ENCODE results near the gene HECTD4. TPM values are rescaled to one million over a fixed set of nuclear protein-coding genes. Genes with fewer than 3 reads are reported as not detected.

Gene HECTD4
- total RNA-seq, 1 donor from 2014 or later: 113 TPM

- no peak for DNase-seq
Observed at GRCh38 chr12:112175361-112176155, 206.7 kb downstream of the HECTD4 start.

- no peak for DNase-seq
Observed at GRCh38 chr12:112172556-112173324, 209.5 kb downstream of the HECTD4 start.

GRCh38 chr12:112170971-112171596 is 211.1 kb downstream of the HECTD4 start:
- DNase-seq: no peak

GRCh38 chr12:112170376-112170775 is 211.9 kb downstream of the HECTD4 start:
- DNase-seq: no peak

- DNase-seq: no peak
Observed at GRCh38 chr12:112169966-112170365, 212.3 kb downstream of the HECTD4 start.

GRCh38 chr12:112169161-112169872 is 212.9 kb downstream of the HECTD4 start:
- DNase-seq: no peak

GRCh38 chr12:112168561-112168971 is 213.7 kb downstream of the HECTD4 start:
- DNase-seq: no peak

GRCh38 chr12:112167718-112168525 is 214.3 kb downstream of the HECTD4 start:
- DNase-seq: no peak

- no peak for DNase-seq
Observed at GRCh38 chr12:112167031-112167461, 215.2 kb downstream of the HECTD4 start.

GRCh38 chr12:112166051-112167015 is 215.9 kb downstream of the HECTD4 start:
- DNase-seq: no peak

- no peak for DNase-seq
Observed at GRCh38 chr12:112165624-112166023, 216.6 kb downstream of the HECTD4 start.

GRCh38 chr12:112164011-112164660 is 218.1 kb downstream of the HECTD4 start:
- DNase-seq: no peak

- DNase-seq: no peak
Observed at GRCh38 chr12:112163471-112163991, 218.7 kb downstream of the HECTD4 start.

GRCh38 chr12:112163056-112163455 is 219.2 kb downstream of the HECTD4 start:
- DNase-seq: no peak

GRCh38 chr12:112162241-112162790 is 219.9 kb downstream of the HECTD4 start:
- no peak for DNase-seq

- DNase-seq: no peak
Observed at GRCh38 chr12:112161711-112162110, 220.5 kb downstream of the HECTD4 start.

- no peak for DNase-seq
Observed at GRCh38 chr12:112160611-112161010, 221.6 kb downstream of the HECTD4 start.

GRCh38 chr12:112159146-112159541 is 223.1 kb downstream of the HECTD4 start:
- DNase-seq: no peak
